GM18861 (cell line): Measurements from ENCODE around the gene KAZN.

Experiments used
- ATAC-seq: cut with Tn5 transposase; IDR thresholded peaks from one replicate; pipeline ENCODE4 v1.9.1; 2021; ENCODE audit not compliant: unreplicated experiment

The KAZN gene

GRCh38 chr1:14639291-14640050 is 41.0 kb downstream of the KAZN start:
- no peak for ATAC-seq

GRCh38 chr1:14642712-14643111 is 44.2 kb downstream of the KAZN start:
- no peak for ATAC-seq

- ATAC-seq, result no peak
Observed at GRCh38 chr1:14646973-14647372, 48.5 kb downstream of the KAZN start.

GRCh38 chr1:14647777-14648176 is 49.3 kb downstream of the KAZN start:
- no peak for ATAC-seq

GRCh38 chr1:14648391-14648790 is 49.9 kb downstream of the KAZN start:
- ATAC-seq, result no peak

- no peak for ATAC-seq
Observed at GRCh38 chr1:14648896-14649855, 50.7 kb downstream of the KAZN start.

GRCh38 chr1:14649976-14650375 is 51.5 kb downstream of the KAZN start:
- ATAC-seq, result no peak

GRCh38 chr1:14650951-14651350 is 52.5 kb downstream of the KAZN start:
- ATAC-seq, result no peak

- no peak for ATAC-seq
Observed at GRCh38 chr1:14652840-14653239, 54.4 kb downstream of the KAZN start.

- no peak for ATAC-seq
Observed at GRCh38 chr1:14653461-14653960, 55.0 kb downstream of the KAZN start.

GRCh38 chr1:14654554-14654953 is 56.1 kb downstream of the KAZN start:
- ATAC-seq, result no peak

GRCh38 chr1:14655385-14655784 is 56.9 kb downstream of the KAZN start:
- ATAC-seq, result no peak

GRCh38 chr1:14656384-14656937 is 58.0 kb downstream of the KAZN start:
- ATAC-seq, result no peak

- ATAC-seq, result no peak
Observed at GRCh38 chr1:14658642-14659041, 60.2 kb downstream of the KAZN start.

- ATAC-seq, result no peak
Observed at GRCh38 chr1:14659913-14660312, 61.4 kb downstream of the KAZN start.

GRCh38 chr1:14660801-14661200 is 62.3 kb downstream of the KAZN start:
- ATAC-seq, result no peak

- ATAC-seq, result no peak
Observed at GRCh38 chr1:14661222-14661621, 62.7 kb downstream of the KAZN start.

- ATAC-seq, result no peak
Observed at GRCh38 chr1:14662116-14662515, 63.6 kb downstream of the KAZN start.

GRCh38 chr1:14663773-14664172 is 65.3 kb downstream of the KAZN start:
- no peak for ATAC-seq

- no peak for ATAC-seq
Observed at GRCh38 chr1:14666373-14666772, 67.9 kb downstream of the KAZN start.

- no peak for ATAC-seq
Observed at GRCh38 chr1:14666962-14667650, 68.6 kb downstream of the KAZN start.
